ENCODE measurements around the gene CHST12. TPM values are rescaled to one million over a fixed set of nuclear protein-coding genes. Genes with fewer than 3 reads are reported as not detected.

The CHST12 gene
- total RNA-seq, 1 experiment from 2014 or later = 18.3 TPM

DNA sequence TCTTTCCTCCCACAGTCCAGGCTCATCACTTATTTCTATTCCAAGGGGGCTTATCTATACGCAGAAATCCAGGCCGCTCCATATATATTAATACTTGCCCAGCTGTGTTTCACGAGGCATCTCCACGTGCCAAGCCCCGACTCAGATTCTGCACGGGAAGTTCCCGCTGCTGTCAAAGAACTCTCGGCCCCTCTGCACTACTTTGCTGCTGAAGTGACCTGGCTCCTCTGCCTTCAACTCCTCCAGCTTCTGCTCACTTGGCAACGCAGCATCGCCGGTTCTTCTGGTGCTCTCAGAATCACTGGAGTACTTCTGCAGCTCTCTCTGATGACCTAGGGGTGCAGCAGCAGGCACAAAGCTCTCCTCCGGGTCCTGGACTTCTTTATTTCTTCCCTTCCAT lies 9.7 kb upstream of the CHST12 start (continued):
- TF ChIP-seq, protein P1, sequence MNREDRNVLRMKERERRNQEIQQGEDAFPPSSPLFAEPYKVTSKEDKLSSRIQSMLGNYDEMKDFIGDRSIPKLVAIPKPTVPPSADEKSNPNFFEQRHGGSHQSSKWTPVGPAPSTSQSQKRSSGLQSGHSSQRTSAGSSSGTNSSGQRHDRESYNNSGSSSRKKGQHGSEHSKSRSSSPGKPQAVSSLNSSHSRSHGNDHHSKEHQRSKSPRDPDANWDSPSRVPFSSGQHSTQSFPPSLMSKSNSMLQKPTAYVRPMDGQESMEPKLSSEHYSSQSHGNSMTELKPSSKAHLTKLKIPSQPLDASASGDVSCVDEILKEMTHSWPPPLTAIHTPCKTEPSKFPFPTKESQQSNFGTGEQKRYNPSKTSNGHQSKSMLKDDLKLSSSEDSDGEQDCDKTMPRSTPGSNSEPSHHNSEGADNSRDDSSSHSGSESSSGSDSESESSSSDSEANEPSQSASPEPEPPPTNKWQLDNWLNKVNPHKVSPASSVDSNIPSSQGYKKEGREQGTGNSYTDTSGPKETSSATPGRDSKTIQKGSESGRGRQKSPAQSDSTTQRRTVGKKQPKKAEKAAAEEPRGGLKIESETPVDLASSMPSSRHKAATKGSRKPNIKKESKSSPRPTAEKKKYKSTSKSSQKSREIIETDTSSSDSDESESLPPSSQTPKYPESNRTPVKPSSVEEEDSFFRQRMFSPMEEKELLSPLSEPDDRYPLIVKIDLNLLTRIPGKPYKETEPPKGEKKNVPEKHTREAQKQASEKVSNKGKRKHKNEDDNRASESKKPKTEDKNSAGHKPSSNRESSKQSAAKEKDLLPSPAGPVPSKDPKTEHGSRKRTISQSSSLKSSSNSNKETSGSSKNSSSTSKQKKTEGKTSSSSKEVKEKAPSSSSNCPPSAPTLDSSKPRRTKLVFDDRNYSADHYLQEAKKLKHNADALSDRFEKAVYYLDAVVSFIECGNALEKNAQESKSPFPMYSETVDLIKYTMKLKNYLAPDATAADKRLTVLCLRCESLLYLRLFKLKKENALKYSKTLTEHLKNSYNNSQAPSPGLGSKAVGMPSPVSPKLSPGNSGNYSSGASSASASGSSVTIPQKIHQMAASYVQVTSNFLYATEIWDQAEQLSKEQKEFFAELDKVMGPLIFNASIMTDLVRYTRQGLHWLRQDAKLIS (CRISPR knock-in tag; IDR thresholded peaks at IDR 0.05; ENCODE audit: borderline replicate concordance) = no peak
- no peak for TF ChIP-seq ZNF138 (CRISPR knock-in tag; conservative IDR thresholded peaks at IDR 0.05)
- TF ChIP-seq, protein P2, sequence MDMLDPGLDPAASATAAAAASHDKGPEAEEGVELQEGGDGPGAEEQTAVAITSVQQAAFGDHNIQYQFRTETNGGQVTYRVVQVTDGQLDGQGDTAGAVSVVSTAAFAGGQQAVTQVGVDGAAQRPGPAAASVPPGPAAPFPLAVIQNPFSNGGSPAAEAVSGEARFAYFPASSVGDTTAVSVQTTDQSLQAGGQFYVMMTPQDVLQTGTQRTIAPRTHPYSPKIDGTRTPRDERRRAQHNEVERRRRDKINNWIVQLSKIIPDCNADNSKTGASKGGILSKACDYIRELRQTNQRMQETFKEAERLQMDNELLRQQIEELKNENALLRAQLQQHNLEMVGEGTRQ (CRISPR knock-in tag; IDR thresholded peaks at IDR 0.05) = no peak
- TF ChIP-seq, protein P3, sequence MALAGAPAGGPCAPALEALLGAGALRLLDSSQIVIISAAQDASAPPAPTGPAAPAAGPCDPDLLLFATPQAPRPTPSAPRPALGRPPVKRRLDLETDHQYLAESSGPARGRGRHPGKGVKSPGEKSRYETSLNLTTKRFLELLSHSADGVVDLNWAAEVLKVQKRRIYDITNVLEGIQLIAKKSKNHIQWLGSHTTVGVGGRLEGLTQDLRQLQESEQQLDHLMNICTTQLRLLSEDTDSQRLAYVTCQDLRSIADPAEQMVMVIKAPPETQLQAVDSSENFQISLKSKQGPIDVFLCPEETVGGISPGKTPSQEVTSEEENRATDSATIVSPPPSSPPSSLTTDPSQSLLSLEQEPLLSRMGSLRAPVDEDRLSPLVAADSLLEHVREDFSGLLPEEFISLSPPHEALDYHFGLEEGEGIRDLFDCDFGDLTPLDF (CRISPR knock-in tag; IDR thresholded peaks at IDR 0.05) = no peak
- TF ChIP-seq, protein P4, sequence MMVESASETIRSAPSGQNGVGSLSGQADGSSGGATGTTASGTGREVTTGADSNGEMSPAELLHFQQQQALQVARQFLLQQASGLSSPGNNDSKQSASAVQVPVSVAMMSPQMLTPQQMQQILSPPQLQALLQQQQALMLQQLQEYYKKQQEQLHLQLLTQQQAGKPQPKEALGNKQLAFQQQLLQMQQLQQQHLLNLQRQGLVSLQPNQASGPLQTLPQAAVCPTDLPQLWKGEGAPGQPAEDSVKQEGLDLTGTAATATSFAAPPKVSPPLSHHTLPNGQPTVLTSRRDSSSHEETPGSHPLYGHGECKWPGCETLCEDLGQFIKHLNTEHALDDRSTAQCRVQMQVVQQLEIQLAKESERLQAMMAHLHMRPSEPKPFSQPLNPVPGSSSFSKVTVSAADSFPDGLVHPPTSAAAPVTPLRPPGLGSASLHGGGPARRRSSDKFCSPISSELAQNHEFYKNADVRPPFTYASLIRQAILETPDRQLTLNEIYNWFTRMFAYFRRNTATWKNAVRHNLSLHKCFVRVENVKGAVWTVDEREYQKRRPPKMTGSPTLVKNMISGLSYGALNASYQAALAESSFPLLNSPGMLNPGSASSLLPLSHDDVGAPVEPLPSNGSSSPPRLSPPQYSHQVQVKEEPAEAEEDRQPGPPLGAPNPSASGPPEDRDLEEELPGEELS (CRISPR knock-in tag; IDR thresholded peaks at IDR 0.05) = no peak

DNA sequence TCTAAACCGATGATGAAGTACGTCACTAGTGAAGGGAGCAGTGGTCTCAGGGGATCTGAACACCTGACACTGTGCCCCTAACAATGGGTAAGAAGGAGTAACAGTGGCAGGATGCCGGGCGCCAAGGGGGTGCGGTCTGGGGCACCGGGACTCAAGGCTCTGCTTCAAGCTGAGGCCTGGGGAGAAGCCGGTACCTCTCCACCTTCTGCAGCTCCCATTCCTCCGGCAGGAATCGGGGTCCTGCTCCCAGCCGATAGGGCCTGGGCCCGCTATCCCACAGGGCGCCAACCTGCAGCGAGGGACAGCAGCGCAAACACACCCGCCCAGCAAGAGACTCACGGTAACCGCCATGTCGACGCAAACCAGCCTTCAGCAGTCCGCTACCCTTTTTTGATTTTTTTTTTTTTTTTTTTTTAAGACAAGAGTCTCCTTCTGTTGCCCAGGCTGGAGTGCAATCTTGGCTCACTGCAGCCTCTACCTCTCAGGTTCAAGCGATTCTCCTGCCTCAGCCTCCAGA lies 8.8 kb upstream of the CHST12 start:
- peaks cover 12% of the 10 kb centered on the region for H3K4me1 Mint-ChIP-seq
- no peaks in the 10 kb centered on the region for H3K9me3 Mint-ChIP-seq
- H3K36me3 Mint-ChIP-seq = no peaks in the 10 kb centered on the region
- no peaks in the 10 kb centered on the region for H3K27me3 Mint-ChIP-seq (ENCODE audit: low read depth)
- POLR2A ChIA-PET = no interaction called here
- H3K4me3 Mint-ChIP-seq = no peak overlapping the region
- CTCF ChIA-PET = no interaction called here
- ATAC-seq (no peak), DNase-seq (ENCODE audit: low spot score) (no peak)
- no peak overlapping the region for H3K27ac Mint-ChIP-seq
- TF ChIP-seq, protein P5, sequence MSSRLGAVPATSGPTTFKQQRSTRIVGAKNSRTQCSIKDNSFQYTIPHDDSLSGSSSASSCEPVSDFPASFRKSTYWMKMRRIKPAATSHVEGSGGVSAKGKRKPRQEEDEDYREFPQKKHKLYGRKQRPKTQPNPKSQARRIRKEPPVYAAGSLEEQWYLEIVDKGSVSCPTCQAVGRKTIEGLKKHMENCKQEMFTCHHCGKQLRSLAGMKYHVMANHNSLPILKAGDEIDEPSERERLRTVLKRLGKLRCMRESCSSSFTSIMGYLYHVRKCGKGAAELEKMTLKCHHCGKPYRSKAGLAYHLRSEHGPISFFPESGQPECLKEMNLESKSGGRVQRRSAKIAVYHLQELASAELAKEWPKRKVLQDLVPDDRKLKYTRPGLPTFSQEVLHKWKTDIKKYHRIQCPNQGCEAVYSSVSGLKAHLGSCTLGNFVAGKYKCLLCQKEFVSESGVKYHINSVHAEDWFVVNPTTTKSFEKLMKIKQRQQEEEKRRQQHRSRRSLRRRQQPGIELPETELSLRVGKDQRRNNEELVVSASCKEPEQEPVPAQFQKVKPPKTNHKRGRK (CRISPR knock-in tag; IDR thresholded peaks at IDR 0.05; ENCODE audit: borderline replicate concordance) = no peak
- TF ChIP-seq ATF1 (CRISPR knock-in tag; IDR thresholded peaks at IDR 0.05) (no peak), TP53 (CRISPR knock-in tag; IDR thresholded peaks at IDR 0.05) (no peak), PRRX2 (CRISPR knock-in tag; IDR thresholded peaks at IDR 0.05) (no peak), MYBL2 (CRISPR knock-in tag; IDR thresholded peaks at IDR 0.05) (no peak), HMGA2 (CRISPR knock-in tag; IDR thresholded peaks at IDR 0.05) (no peak), RELA (CRISPR knock-in tag; IDR thresholded peaks at IDR 0.05; ENCODE audit: borderline replicate concordance) (no peak), FOXJ3 (CRISPR knock-in tag; IDR thresholded peaks at IDR 0.05; ENCODE audit: borderline replicate concordance) (no peak)
- TF ChIP-seq, protein P6, sequence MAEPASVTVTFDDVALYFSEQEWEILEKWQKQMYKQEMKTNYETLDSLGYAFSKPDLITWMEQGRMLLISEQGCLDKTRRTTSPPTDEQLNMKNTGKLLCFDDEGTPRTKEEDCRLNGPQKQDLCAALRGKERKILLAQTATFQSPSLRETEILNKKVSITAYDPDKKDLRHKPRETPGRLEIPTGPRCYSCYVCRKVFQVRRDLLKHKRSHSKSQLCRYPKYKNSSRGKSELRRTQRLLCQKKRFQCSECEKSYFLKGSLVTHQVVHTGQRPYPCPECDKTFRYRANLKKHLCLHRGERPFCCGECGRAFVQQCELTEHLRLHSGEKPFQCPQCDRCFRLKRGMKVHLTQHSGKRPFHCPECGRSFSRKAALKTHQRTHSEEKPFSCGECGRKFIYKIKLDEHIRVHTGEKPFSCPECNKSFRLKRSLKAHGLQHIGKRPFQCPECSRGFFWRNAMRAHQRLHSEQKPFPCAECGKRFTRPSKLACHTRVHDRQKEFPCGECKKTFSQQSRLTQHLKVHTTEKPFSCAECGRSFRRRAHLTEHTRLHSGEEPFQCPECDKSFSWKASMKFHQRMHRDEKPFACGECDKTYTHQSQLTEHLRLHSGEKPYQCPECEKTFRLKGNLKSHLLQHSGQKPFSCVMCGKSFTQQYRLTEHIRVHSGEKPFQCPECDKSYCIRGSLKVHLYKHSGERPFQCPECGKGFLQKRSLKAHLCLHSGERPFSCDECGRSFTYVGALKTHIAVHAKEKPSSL (CRISPR knock-in tag; conservative IDR thresholded peaks at IDR 0.05) = no peak
- TF ChIP-seq, protein P1 (CRISPR knock-in tag; IDR thresholded peaks at IDR 0.05; ENCODE audit: borderline replicate concordance) = no peak
- TF ChIP-seq, protein P7, sequence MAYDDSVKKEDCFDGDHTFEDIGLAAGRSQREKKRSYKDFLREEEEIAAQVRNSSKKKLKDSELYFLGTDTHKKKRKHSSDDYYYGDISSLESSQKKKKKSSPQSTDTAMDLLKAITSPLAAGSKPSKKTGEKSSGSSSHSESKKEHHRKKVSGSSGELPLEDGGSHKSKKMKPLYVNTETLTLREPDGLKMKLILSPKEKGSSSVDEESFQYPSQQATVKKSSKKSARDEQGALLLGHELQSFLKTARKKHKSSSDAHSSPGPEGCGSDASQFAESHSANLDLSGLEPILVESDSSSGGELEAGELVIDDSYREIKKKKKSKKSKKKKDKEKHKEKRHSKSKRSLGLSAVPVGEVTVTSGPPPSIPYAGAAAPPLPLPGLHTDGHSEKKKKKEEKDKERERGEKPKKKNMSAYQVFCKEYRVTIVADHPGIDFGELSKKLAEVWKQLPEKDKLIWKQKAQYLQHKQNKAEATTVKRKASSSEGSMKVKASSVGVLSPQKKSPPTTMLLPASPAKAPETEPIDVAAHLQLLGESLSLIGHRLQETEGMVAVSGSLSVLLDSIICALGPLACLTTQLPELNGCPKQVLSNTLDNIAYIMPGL (CRISPR knock-in tag; IDR thresholded peaks at IDR 0.05) = no peak

Data from WTC11 (cell line).